ENCODE data around the gene IMMP2L. TPM values are rescaled to one million over a fixed set of nuclear protein-coding genes. Genes with fewer than 3 reads are reported as not detected.

Gene IMMP2L
- total and polyA plus RNA-seq, 2 of the 8 experiments (the other 6 are each of a cell fraction or from before 2014, with no cell fraction given) = 2.3 to 10.1 TPM

GRCh38 chr7:111076205-111076604 lies 486.1 kb downstream of the IMMP2L start:
- Histone ChIP-seq H2BK20ac (ENCODE audit: low read length) (no peak overlapping the region), H3K9ac (replicated peaks in 1 of 4; ENCODE audit: extremely low read depth in 1 of 4, low read depth in 3 of 4, low read length in 3 of 4) (no peak overlapping the region), H2BK12ac (ENCODE audit: low read depth, low read length) (no peak overlapping the region), H2AK5ac (ENCODE audit: low read depth, low read length) (no peak overlapping the region), H4K91ac (replicated peaks; ENCODE audit: insufficient read length, low read length) (no peak overlapping the region), H3K9me3 (ENCODE audit: insufficient read depth in 2 of 2, low read depth in 1 of 2, low read length in 1 of 2) (no peaks in the 10 kb centered on the region), H3K18ac (ENCODE audit: extremely low read depth, low read length) (no peak overlapping the region), H3K27me3 (replicated peaks in 1 of 4; ENCODE audit: control insufficient read depth in 3 of 4, extremely low read depth in 1 of 4, insufficient read depth in 3 of 4, low read length in 3 of 4) (no peaks in the 10 kb centered on the region), H4K5ac (ENCODE audit: insufficient read length, low read depth, low read length) (no peak overlapping the region), H3K23ac (ENCODE audit: insufficient read length) (no peak overlapping the region), H3K36me3 (ENCODE audit: control insufficient read depth in 2 of 4, insufficient read depth in 4 of 4, low read length in 3 of 4) (no peaks in the 10 kb centered on the region), H2BK15ac (ENCODE audit: low read length) (no peak overlapping the region), H3K79me1 (ENCODE audit: low read depth, low read length) (no peaks in the 10 kb centered on the region), H3K4me3 (ENCODE audit: extremely low read depth in 1 of 4, insufficient read depth in 2 of 4, low read depth in 3 of 4, low read length in 4 of 4) (no peak overlapping the region), H3K27ac (ENCODE audit: low read depth, low read length) (no peak overlapping the region), H3K23me2 (ENCODE audit: low read depth, low read length) (no peaks in the 10 kb centered on the region), H2BK120ac (replicated peaks; ENCODE audit: low read depth, low read length) (no peak overlapping the region), H2BK5ac (ENCODE audit: low read depth, low read length) (no peak overlapping the region), H4K8ac (ENCODE audit: extremely low read depth, insufficient read depth, low read length) (no peak overlapping the region), H2AFZ (ENCODE audit: low read length) (no peak overlapping the region), H3K4ac (replicated peaks; ENCODE audit: insufficient read length, low read depth, low read length) (no peak overlapping the region), H3K4me2 (ENCODE audit: insufficient read depth in 1 of 2, low read depth in 2 of 2, low read length in 2 of 2) (no peak overlapping the region), H3K79me2 (ENCODE audit: control insufficient read depth in 1 of 2, insufficient read depth in 2 of 2, low read length in 2 of 2) (no peaks in the 10 kb centered on the region), H3K14ac (ENCODE audit: insufficient read length) (no peak overlapping the region), H3K56ac (replicated peaks; ENCODE audit: insufficient read length, low read depth, low read length) (no peak overlapping the region), H4K20me1 (replicated peaks in 1 of 2; ENCODE audit: control insufficient read depth in 1 of 2, insufficient read depth in 2 of 2, low read length in 2 of 2) (no peaks in the 10 kb centered on the region), H3K4me1 (replicated peaks in 1 of 4; ENCODE audit: control insufficient read depth in 3 of 4, insufficient read depth in 4 of 4, low read length in 3 of 4) (no peaks in the 10 kb centered on the region)
- no peak for FAIRE-seq
- POLR2A ChIA-PET (ENCODE audit: partially characterized antibody) = no interaction called here
- no peak for DNase-seq (ENCODE audit: low read depth in 1 of 2, low spot score in 2 of 2)
- CTCF ChIA-PET (ENCODE audit: partially characterized antibody) = interaction anchor here (0.6 to 1.1 kb wide), 3 partner anchors 15 to 1473 kb away, joined by 3 read pairs; partner anchors contain the start of gene LRRN3
- TF ChIP-seq BACH1 (IDR thresholded peaks at IDR 0.05; ENCODE audit: low read length) (no peak), CHD1 (IDR thresholded peaks at IDR 0.05; ENCODE audit: low read depth, low read length) (no peak), GABPA (IDR thresholded peaks at IDR 0.05; ENCODE audit: borderline replicate concordance, insufficient read depth, low read length) (no peak), EP300 (IDR thresholded peaks at IDR 0.05; ENCODE audit: borderline replicate concordance in 1 of 2, low read depth in 2 of 2, low read length in 2 of 2) (no peak), PHF8 (conservative IDR thresholded peaks at IDR 0.05; ENCODE audit: low read depth, low read length) (no peak)
- TF ChIP-seq, protein P1, sequence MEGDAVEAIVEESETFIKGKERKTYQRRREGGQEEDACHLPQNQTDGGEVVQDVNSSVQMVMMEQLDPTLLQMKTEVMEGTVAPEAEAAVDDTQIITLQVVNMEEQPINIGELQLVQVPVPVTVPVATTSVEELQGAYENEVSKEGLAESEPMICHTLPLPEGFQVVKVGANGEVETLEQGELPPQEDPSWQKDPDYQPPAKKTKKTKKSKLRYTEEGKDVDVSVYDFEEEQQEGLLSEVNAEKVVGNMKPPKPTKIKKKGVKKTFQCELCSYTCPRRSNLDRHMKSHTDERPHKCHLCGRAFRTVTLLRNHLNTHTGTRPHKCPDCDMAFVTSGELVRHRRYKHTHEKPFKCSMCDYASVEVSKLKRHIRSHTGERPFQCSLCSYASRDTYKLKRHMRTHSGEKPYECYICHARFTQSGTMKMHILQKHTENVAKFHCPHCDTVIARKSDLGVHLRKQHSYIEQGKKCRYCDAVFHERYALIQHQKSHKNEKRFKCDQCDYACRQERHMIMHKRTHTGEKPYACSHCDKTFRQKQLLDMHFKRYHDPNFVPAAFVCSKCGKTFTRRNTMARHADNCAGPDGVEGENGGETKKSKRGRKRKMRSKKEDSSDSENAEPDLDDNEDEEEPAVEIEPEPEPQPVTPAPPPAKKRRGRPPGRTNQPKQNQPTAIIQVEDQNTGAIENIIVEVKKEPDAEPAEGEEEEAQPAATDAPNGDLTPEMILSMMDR (IDR thresholded peaks at IDR 0.05; ENCODE audit: control extremely low read depth in 1 of 3, insufficient read depth in 1 of 3, low read depth in 1 of 3, low read length in 3 of 3) = no peak

Data from H1 (cell line).